ENCODE measurements around the gene GARIN3. TPM values are rescaled to one million over a fixed set of nuclear protein-coding genes. Genes with fewer than 3 reads are reported as not detected.
A peak's percentile ranks its signal among the peaks of the same experiment; 100 is the strongest.

GARIN3 gene
- total RNA-seq, 1 experiment from 2014 or later, result not detected

DNA sequence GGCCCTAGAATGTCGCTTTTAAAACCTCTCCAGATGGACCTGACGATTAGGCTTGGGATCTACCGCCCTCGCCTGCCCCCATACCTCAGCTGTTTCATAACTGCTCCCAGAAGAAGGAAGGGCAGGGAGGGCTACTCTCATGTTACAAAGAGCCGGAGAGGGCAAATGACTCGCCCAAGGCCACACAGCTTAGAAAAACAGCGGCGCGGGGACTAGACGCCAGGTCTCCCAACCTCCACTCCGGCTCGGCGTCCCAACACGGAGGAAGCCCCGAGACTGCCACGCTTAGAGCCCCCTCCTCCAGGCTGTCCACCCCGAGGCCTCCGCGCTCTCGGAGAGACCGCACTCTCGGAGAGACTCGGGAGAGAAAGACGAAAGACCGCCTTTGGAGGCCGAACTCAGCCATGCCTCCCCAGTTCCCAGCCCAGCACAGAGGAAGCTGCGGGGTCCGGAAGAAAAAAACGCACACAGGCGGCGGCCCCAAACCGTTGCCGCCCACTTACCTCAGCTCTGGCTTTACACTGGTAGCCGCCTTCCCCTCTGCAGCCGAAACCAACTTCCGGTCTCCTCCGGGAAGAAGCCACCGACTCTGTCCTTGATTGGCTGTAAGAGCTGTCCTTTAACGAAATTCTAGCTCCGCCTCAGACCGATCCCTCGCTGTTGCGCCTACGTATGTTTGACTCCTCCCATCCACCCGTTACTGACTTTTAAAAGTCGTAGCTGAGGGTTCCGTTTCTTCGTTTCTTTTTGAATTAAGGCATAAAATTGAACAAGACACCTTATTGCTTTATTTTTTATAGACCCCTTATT lies 23.5 kb downstream of the GARIN3 start, which contains the start of gene MED7:
Gene MED7, minus strand, starts transcription at position 549 of the 810 bp plus-strand sequence. CDS start 3,434 bp downstream, outside the sequence.
- H3K27ac Mint-ChIP-seq (ENCODE audit: unreplicated experiment), result peak within 1 kb of the TSS; percentile 98
- DNase-seq, result peak; percentile 97 to 98
- H3K4me1 Mint-ChIP-seq (ENCODE audit: low read depth, unreplicated experiment), result peaks cover 8% of the 10 kb centered on the region
- H3K4me3 Mint-ChIP-seq (ENCODE audit: unreplicated experiment), result peak within 1 kb of the TSS; percentile 96
- ChIA-PET POLR2A (interaction anchor here (0.6 to 1.9 kb wide), 6 partner anchors 10 to 567 kb away, joined by 3 to 11 read pairs (median 6); partner anchors contain the start of gene HAVCR1), CTCF (interaction anchor here (0.7 to 2.3 kb wide), 4 partner anchors 10 to 207 kb away, joined by 3 to 14 read pairs (median 3); partner anchors contain the start of gene HAVCR1)
- intact Hi-C loops (cut with micrococcal nuclease; ENCODE audit: unreplicated experiment), result loop anchor here (1.0 kb wide), 1 partner anchor 449 kb away; no protein-coding TSS in a partner anchor
- no peaks in the 10 kb centered on the region for H3K27me3 Mint-ChIP-seq (ENCODE audit: insufficient read depth, unreplicated experiment)
- no peaks in the 10 kb centered on the region for H3K9me3 ChIP-seq
- H3K4me1 ChIP-seq, result no peaks in the 10 kb centered on the region
- peaks cover 34% of the 10 kb centered on the region for H3K36me3 Mint-ChIP-seq (ENCODE audit: insufficient read depth, unreplicated experiment)
- TF ChIP-seq, protein P1, sequence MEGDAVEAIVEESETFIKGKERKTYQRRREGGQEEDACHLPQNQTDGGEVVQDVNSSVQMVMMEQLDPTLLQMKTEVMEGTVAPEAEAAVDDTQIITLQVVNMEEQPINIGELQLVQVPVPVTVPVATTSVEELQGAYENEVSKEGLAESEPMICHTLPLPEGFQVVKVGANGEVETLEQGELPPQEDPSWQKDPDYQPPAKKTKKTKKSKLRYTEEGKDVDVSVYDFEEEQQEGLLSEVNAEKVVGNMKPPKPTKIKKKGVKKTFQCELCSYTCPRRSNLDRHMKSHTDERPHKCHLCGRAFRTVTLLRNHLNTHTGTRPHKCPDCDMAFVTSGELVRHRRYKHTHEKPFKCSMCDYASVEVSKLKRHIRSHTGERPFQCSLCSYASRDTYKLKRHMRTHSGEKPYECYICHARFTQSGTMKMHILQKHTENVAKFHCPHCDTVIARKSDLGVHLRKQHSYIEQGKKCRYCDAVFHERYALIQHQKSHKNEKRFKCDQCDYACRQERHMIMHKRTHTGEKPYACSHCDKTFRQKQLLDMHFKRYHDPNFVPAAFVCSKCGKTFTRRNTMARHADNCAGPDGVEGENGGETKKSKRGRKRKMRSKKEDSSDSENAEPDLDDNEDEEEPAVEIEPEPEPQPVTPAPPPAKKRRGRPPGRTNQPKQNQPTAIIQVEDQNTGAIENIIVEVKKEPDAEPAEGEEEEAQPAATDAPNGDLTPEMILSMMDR (IDR thresholded peaks at IDR 0.05; ENCODE audit: insufficient read depth in 1 of 2, low read depth in 1 of 2, low read length in 1 of 2, severe bottlenecking in 1 of 2, unreplicated experiment in 1 of 2), result no peak
- BruUV-seq (replicated peaks), result TSS peak; percentile 74
- H3K36me3 ChIP-seq (ENCODE audit: control insufficient read depth, insufficient read depth, low read length), result peaks cover 2% of the 10 kb centered on the region; the same call in 1 of the 2 replicates
- H3K27me3 ChIP-seq (replicated peaks; ENCODE audit: control insufficient read depth, insufficient read depth, low read length), result no peaks in the 10 kb centered on the region
- H3K4me3 ChIP-seq (ENCODE audit: low read depth, low read length), result peak within 1 kb of the TSS; percentile 82
- no peaks in the 10 kb centered on the region for H3K9me3 Mint-ChIP-seq (ENCODE audit: unreplicated experiment)

DNA sequence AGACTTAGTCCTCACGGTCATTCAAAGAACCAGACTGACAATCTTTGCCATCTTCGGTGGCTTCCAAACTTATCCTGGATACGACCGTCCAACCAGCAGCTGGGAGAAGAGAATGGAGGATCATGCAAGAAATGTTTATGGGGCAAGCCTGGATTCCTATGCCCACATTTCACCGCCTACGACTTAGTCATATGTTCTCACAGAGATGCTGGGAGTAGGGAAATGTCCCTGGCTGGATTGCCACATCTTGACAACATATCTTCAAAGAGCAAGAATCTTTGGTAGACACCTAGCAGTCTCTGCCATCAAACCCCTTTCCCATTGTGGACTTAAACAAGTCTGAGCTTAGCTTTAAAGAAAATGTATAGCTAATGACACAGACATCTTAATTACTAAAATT lies 28.4 kb downstream of the GARIN3 start:
- H3K27ac Mint-ChIP-seq (ENCODE audit: unreplicated experiment), result no peak overlapping the region
- H3K27me3 Mint-ChIP-seq (ENCODE audit: insufficient read depth, unreplicated experiment), result no peaks in the 10 kb centered on the region
- peaks cover 2% of the 10 kb centered on the region; the same call in 1 of the 2 replicates for H3K36me3 ChIP-seq (ENCODE audit: control insufficient read depth, insufficient read depth, low read length)
- intact Hi-C loops (cut with micrococcal nuclease; ENCODE audit: unreplicated experiment), result no loop called here
- H3K4me3 Mint-ChIP-seq (ENCODE audit: unreplicated experiment), result no peak overlapping the region
- no TSS peak for BruUV-seq (replicated peaks)
- TF ChIP-seq, protein P1 (IDR thresholded peaks at IDR 0.05; ENCODE audit: insufficient read depth in 1 of 2, low read depth in 1 of 2, low read length in 1 of 2, severe bottlenecking in 1 of 2, unreplicated experiment in 1 of 2), result no peak
- no peaks in the 10 kb centered on the region for H3K27me3 ChIP-seq (replicated peaks; ENCODE audit: control insufficient read depth, insufficient read depth, low read length)
- H3K4me1 Mint-ChIP-seq (ENCODE audit: low read depth, unreplicated experiment), result peaks cover 8% of the 10 kb centered on the region
- CTCF ChIA-PET, result no interaction called here
- no peak overlapping the region for H3K4me3 ChIP-seq (ENCODE audit: low read depth, low read length)
- POLR2A ChIA-PET, result no interaction called here
- H3K9me3 ChIP-seq, result no peaks in the 10 kb centered on the region
- no peak for DNase-seq
- no peaks in the 10 kb centered on the region for H3K9me3 Mint-ChIP-seq (ENCODE audit: unreplicated experiment)
- H3K4me1 ChIP-seq, result no peaks in the 10 kb centered on the region
- peaks cover 29% of the 10 kb centered on the region for H3K36me3 Mint-ChIP-seq (ENCODE audit: insufficient read depth, unreplicated experiment)

DNA sequence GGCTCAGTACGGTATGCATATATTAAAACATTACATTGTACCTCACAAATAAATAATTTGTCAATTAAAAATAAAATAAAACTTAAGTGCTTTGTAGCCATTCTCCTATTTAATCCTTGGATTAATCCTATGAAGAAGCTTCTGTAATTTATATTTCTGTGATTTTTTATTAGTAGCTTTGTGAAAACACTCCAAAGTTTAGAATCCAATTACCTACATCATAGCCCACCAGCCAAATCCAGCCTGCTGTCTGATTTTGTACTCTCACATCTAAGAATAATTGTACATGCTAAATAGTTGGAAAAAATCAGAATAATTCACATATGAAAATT lies 33.8 kb downstream of the GARIN3 start:
- no TSS peak for BruUV-seq (replicated peaks)
- H3K36me3 Mint-ChIP-seq (ENCODE audit: insufficient read depth, unreplicated experiment), result peaks cover 4% of the 10 kb centered on the region
- TF ChIP-seq, protein P1 (IDR thresholded peaks at IDR 0.05; ENCODE audit: insufficient read depth in 1 of 2, low read depth in 1 of 2, low read length in 1 of 2, severe bottlenecking in 1 of 2, unreplicated experiment in 1 of 2), result no peak
- intact Hi-C loops (cut with micrococcal nuclease; ENCODE audit: unreplicated experiment), result loop anchor here (1.0 to 5.0 kb wide), 10 partner anchors 73 to 1515 kb away; partner anchors contain the start of gene HAVCR1
- H3K27ac Mint-ChIP-seq (ENCODE audit: unreplicated experiment), result no peak overlapping the region
- Histone ChIP-seq H3K9me3 (no peaks in the 10 kb centered on the region), H3K4me1 (peaks cover 17% of the 10 kb centered on the region; the same call in 1 of the 2 replicates), H3K27me3 (replicated peaks; ENCODE audit: control insufficient read depth, insufficient read depth, low read length) (no peaks in the 10 kb centered on the region), H3K4me3 (ENCODE audit: low read depth, low read length) (no peak overlapping the region), H3K36me3 (ENCODE audit: control insufficient read depth, insufficient read depth, low read length) (no peaks in the 10 kb centered on the region)
- POLR2A ChIA-PET, result interaction anchor here (0.7 to 2.4 kb wide), 2 partner anchors 10 to 215 kb away, joined by 4 to 11 read pairs; partner anchors contain the start of gene MED7
- CTCF ChIA-PET, result interaction anchor here (0.6 to 2.0 kb wide), 10 partner anchors 10 to 711 kb away, joined by 3 to 14 read pairs (median 4); partner anchors contain the start of genes HAVCR1 and MED7
- no peaks in the 10 kb centered on the region for H3K9me3 Mint-ChIP-seq (ENCODE audit: unreplicated experiment)
- H3K27me3 Mint-ChIP-seq (ENCODE audit: insufficient read depth, unreplicated experiment), result no peaks in the 10 kb centered on the region
- no peak for DNase-seq
- H3K4me3 Mint-ChIP-seq (ENCODE audit: unreplicated experiment), result no peak overlapping the region
- H3K4me1 Mint-ChIP-seq (ENCODE audit: low read depth, unreplicated experiment), result peaks cover 14% of the 10 kb centered on the region
